Keratinocyte (primary cell): ENCODE results near the gene LIN28A. TPM values are rescaled to one million over a fixed set of nuclear protein-coding genes. Genes with fewer than 3 reads are reported as not detected.

Experiments used
- DNase-seq: peaks from one replicate; pipeline ENCODE4 v3.0.0-alpha.2; 2011; ENCODE audit warnings: low read depth, missing footprints, low spot score
- FAIRE-seq: peaks from 2 replicates; lab custom pipeline; 2011; peaks lifted over from hg19 to GRCh38; lab: Jason Lieb, UNC
- H2AFZ ChIP-seq: 2 replicates; pipeline ENCODE4 v1.6.0; 2012; ENCODE audit warnings: low read length, control low read depth, inconsistent platforms; ENCODE audit not compliant: control insufficient read depth
- H3K27ac ChIP-seq: 2 replicates; pipeline ENCODE4 v1.5.1; 2011; ENCODE audit warnings: low read length; ENCODE audit not compliant: control insufficient read depth, insufficient read depth
- H3K27me3 ChIP-seq: 3 replicates; pipeline ENCODE4 v1.6.0; 2011; ENCODE audit warnings: low read length; ENCODE audit not compliant: control insufficient read depth, insufficient read depth; ENCODE audit errors: extremely low read depth
- H3K36me3 ChIP-seq, 2 experiments: 2 replicates in 1 of 2; 3 replicates in 1 of 2; pipeline ENCODE4 v1.5.1; 2011; ENCODE audit warnings: low read length in 2 of 2, mild to moderate bottlenecking in 1 of 2; ENCODE audit not compliant: control insufficient read depth in 2 of 2, insufficient read depth in 2 of 2; ENCODE audit errors: extremely low read depth in 1 of 2
- H3K4me1 ChIP-seq: 3 replicates; pipeline ENCODE4 v1.5.1; 2011; ENCODE audit warnings: low read length; ENCODE audit not compliant: control insufficient read depth, insufficient read depth; ENCODE audit errors: extremely low read depth
- H3K4me2 ChIP-seq: 3 replicates; pipeline ENCODE4 v1.6.0; 2011; ENCODE audit warnings: low read depth, low read length; ENCODE audit not compliant: control insufficient read depth, insufficient read depth; ENCODE audit errors: extremely low read depth
- H3K4me3 ChIP-seq, 3 experiments: fragments of 200-600 bp in 1 of 3; sonication (generic) in 1 of 3; 2 replicates in 2 of 3; 3 replicates in 1 of 3; pipeline ENCODE4 v1.5.1; 2011 to 2016; ENCODE audit warnings: low read length in 3 of 3, mild to moderate bottlenecking in 3 of 3, control low read depth in 2 of 3, inconsistent platforms in 1 of 3, low read depth in 1 of 3, mixed read lengths in 1 of 3, mixed run types in 1 of 3, moderate library complexity in 1 of 3; ENCODE audit not compliant: control insufficient read depth in 2 of 3, insufficient read depth in 2 of 3; ENCODE audit errors: extremely low read depth in 1 of 3
- H3K79me2 ChIP-seq: 2 replicates; pipeline ENCODE4 v1.6.0; 2012; ENCODE audit warnings: low read length; ENCODE audit not compliant: control insufficient read depth, insufficient read depth
- H3K9ac ChIP-seq: 3 replicates; pipeline ENCODE4 v1.6.0; 2011; ENCODE audit warnings: low read length; ENCODE audit not compliant: control insufficient read depth, insufficient read depth; ENCODE audit errors: extremely low read depth
- H3K9me1 ChIP-seq: 3 replicates; pipeline ENCODE4 v1.6.0; 2011; ENCODE audit warnings: low read length; ENCODE audit not compliant: control insufficient read depth, insufficient read depth; ENCODE audit errors: extremely low read depth
- H3K9me3 ChIP-seq: 2 replicates; pipeline ENCODE4 v1.5.1; 2012; ENCODE audit warnings: low read depth, low read length; ENCODE audit not compliant: control insufficient read depth
- H4K20me1 ChIP-seq: 3 replicates; pipeline ENCODE4 v1.6.0; 2011; ENCODE audit warnings: low read length; ENCODE audit not compliant: control insufficient read depth, insufficient read depth; ENCODE audit errors: extremely low read depth
- CTCF ChIP-seq, 3 experiments: IDR thresholded peaks in 1 of 3; conservative IDR thresholded peaks in 1 of 3; optimal IDR thresholded peaks in 1 of 3; 2 replicates in 2 of 3; 3 replicates in 1 of 3; pipeline versions ENCODE3 to v1.5.1; 2011; ENCODE audit warnings: low read length in 3 of 3, mild to moderate bottlenecking in 3 of 3, moderate library complexity in 2 of 3, control low read depth in 1 of 3, inconsistent platforms in 1 of 3; ENCODE audit not compliant: insufficient read depth in 2 of 3; ENCODE audit errors: extremely low read depth in 1 of 3
- EZH2 ChIP-seq: IDR thresholded peaks from one replicate; pipeline ENCODE4 v1.6.1; 2012; ENCODE audit warnings: inconsistent platforms, mild to moderate bottlenecking, low read length, moderate library complexity
- dilution Hi-C: fragments of 300-500 bp; cut with MboI; formaldehyde crosslinking; loops from one replicate; pipeline ENCODE4 v1.7.0; 2020; ENCODE audit warnings: low sequenced_read_pairs; ENCODE audit not compliant: extremely low pct_ligation_motif_present
- polyA plus RNA-seq, 5 experiments: library from polyadenylated mRNA; depleted of rRNA in 3 of 5; stranded (reverse) in 3 of 5; stranded (forward) in 1 of 5; unstranded in 1 of 5; fragments of >200 nt; gene quantifications; 1 replicate in 1 of 5; 2 replicates in 3 of 5; 3 replicates in 1 of 5; pipeline versions ENCODE4 v1.2.1 to v1.2.3, GENCODE V29; 2011 to 2012; ENCODE audit warnings: missing spikeins in 2 of 5, low read depth in 1 of 5, low replicate concordance in 1 of 5

Gene LIN28A
- polyA plus RNA-seq, 1 donor (not counting 4 experiments of a cell fraction or from before 2014, with no cell fraction given) = not detected

GRCh38 chr1:26476958-26477357 lies 66.3 kb downstream of the LIN28A start:
- H3K27me3 ChIP-seq = no peaks in the 10 kb centered on the region
- FAIRE-seq (no peak), DNase-seq (no peak)
- H3K79me2 ChIP-seq = peaks cover 15% of the 10 kb centered on the region
- H3K9ac ChIP-seq = no peak overlapping the region
- H4K20me1 ChIP-seq = peaks cover 6% of the 10 kb centered on the region
- H3K27ac ChIP-seq = no peak overlapping the region
- no peak overlapping the region for H3K4me2 ChIP-seq
- dilution Hi-C loops = no loop called here
- TF ChIP-seq CTCF (optimal IDR thresholded peaks at IDR 0.05 in 1 of 3, IDR thresholded peaks at IDR 0.05 in 1 of 3, conservative IDR thresholded peaks at IDR 0.05 in 1 of 3; ENCODE audit: extremely low read depth in 1 of 3, insufficient read depth in 2 of 3, low read length in 3 of 3) = no peak
- TF ChIP-seq EZH2 = no peak
- H3K9me1 ChIP-seq = no peaks in the 10 kb centered on the region
- H3K36me3 ChIP-seq = peaks cover 21 to 36% of the 10 kb centered on the region in 2 experiments
- H3K4me1 ChIP-seq = peaks cover 15% of the 10 kb centered on the region
- H2AFZ ChIP-seq = no peak overlapping the region
- H3K9me3 ChIP-seq = no peaks in the 10 kb centered on the region
- H3K4me3 ChIP-seq = no peak overlapping the region

- DNase-seq (no peak), FAIRE-seq (no peak)
Measured at GRCh38 chr1:26477446-26478152, 67.0 kb downstream of the LIN28A start.

More at GRCh38 chr1:26477446-26478152, 67.0 kb downstream of the LIN28A start:
- Histone ChIP-seq H3K4me1 (peaks cover 14% of the 10 kb centered on the region), H3K9me1 (no peaks in the 10 kb centered on the region), H3K27me3 (no peaks in the 10 kb centered on the region), H3K4me2 (no peak overlapping the region), H3K4me3 (no peak overlapping the region), H3K27ac (no peak overlapping the region), H4K20me1 (peaks cover 6% of the 10 kb centered on the region), H3K9me3 (no peaks in the 10 kb centered on the region), H3K9ac (no peak overlapping the region), H2AFZ (no peak overlapping the region), H3K79me2 (peaks cover 15% of the 10 kb centered on the region), H3K36me3 (peaks cover 21 to 36% of the 10 kb centered on the region in 2 experiments)
- TF ChIP-seq CTCF (optimal IDR thresholded peaks at IDR 0.05 in 1 of 3, IDR thresholded peaks at IDR 0.05 in 1 of 3, conservative IDR thresholded peaks at IDR 0.05 in 1 of 3; ENCODE audit: extremely low read depth in 1 of 3, insufficient read depth in 2 of 3, low read length in 3 of 3) = no peak
- TF ChIP-seq EZH2 = no peak
- dilution Hi-C loops = no loop called here
